Astrocyte (in vitro differentiated cells and primary cell): ENCODE data around the gene EML6. TPM values are rescaled to one million over a fixed set of nuclear protein-coding genes. Genes with fewer than 3 reads are reported as not detected.

Experiments used
- DNase-seq: peaks from one replicate; pipeline ENCODE4 v3.0.0-alpha.2; 2010; ENCODE audit warnings: low read depth
- FAIRE-seq: peaks from 2 replicates; lab custom pipeline; 2011; peaks lifted over from hg19 to GRCh38; lab: Jason Lieb, UNC
- H2AFZ ChIP-seq: 2 replicates; pipeline ENCODE4 v1.6.0; 2012; ENCODE audit warnings: low read depth, low read length, inconsistent platforms
- H3K27ac ChIP-seq: 2 replicates; pipeline ENCODE4 v1.5.1; 2011; ENCODE audit warnings: low read depth, low read length, inconsistent platforms
- H3K27me3 ChIP-seq: 2 replicates; pipeline ENCODE4 v1.6.0; 2011; ENCODE audit warnings: low read length, inconsistent platforms; ENCODE audit not compliant: insufficient read depth
- H3K36me3 ChIP-seq: 2 replicates; pipeline ENCODE4 v1.5.1; 2011; ENCODE audit warnings: low read length, inconsistent platforms; ENCODE audit not compliant: insufficient read depth
- H3K4me1 ChIP-seq: 2 replicates; pipeline ENCODE4 v1.5.1; 2011; ENCODE audit warnings: low read length, inconsistent platforms; ENCODE audit not compliant: insufficient read depth
- H3K4me2 ChIP-seq: 2 replicates; pipeline ENCODE4 v1.6.0; 2012; ENCODE audit warnings: low read length, inconsistent platforms
- H3K4me3 ChIP-seq: 2 replicates; pipeline ENCODE4 v1.5.1; 2011; ENCODE audit warnings: low read depth, mild to moderate bottlenecking, low read length, inconsistent platforms; ENCODE audit not compliant: insufficient read depth
- H3K79me2 ChIP-seq: 2 replicates; pipeline ENCODE4 v1.6.0; 2012; ENCODE audit warnings: mild to moderate bottlenecking, low read length, inconsistent platforms; ENCODE audit not compliant: insufficient read depth
- H3K9ac ChIP-seq: 2 replicates; pipeline ENCODE4 v1.6.0; 2012; ENCODE audit warnings: mild to moderate bottlenecking, low read length, inconsistent platforms
- H3K9me3 ChIP-seq: 2 replicates; pipeline ENCODE4 v1.5.1; 2012; ENCODE audit warnings: low read depth, mild to moderate bottlenecking, low read length, inconsistent platforms; ENCODE audit not compliant: insufficient read depth
- H4K20me1 ChIP-seq: 2 replicates; pipeline ENCODE4 v1.6.0; 2012; ENCODE audit warnings: low read length, inconsistent platforms; ENCODE audit not compliant: insufficient read depth
- H3K27ac Mint-ChIP-seq: one replicate; pipeline ENCODE4 v1.8.0; 2021; ENCODE audit warnings: mild to moderate bottlenecking, mixed read lengths; ENCODE audit not compliant: unreplicated experiment
- H3K27me3 Mint-ChIP-seq: one replicate; pipeline ENCODE4 v1.8.0; 2021; ENCODE audit warnings: low read depth, mixed read lengths; ENCODE audit not compliant: unreplicated experiment
- H3K36me3 Mint-ChIP-seq: one replicate; pipeline ENCODE4 v1.8.0; 2021; ENCODE audit warnings: low read depth, mixed read lengths; ENCODE audit not compliant: unreplicated experiment
- H3K4me1 Mint-ChIP-seq: one replicate; pipeline ENCODE4 v1.8.0; 2021; ENCODE audit warnings: low read depth, mixed read lengths; ENCODE audit not compliant: unreplicated experiment
- H3K4me3 Mint-ChIP-seq: one replicate; pipeline ENCODE4 v1.8.0; 2021; ENCODE audit warnings: mild to moderate bottlenecking, moderate library complexity, mixed read lengths; ENCODE audit not compliant: unreplicated experiment
- H3K9me3 Mint-ChIP-seq: one replicate; pipeline ENCODE4 v1.8.0; 2021; ENCODE audit warnings: mild to moderate bottlenecking, mixed read lengths; ENCODE audit not compliant: unreplicated experiment
- CTCF ChIP-seq: IDR thresholded peaks from 2 replicates; pipeline ENCODE4 v1.5.1; 2011; ENCODE audit warnings: low read depth, mild to moderate bottlenecking, inconsistent platforms, low read length, moderate library complexity; ENCODE audit not compliant: insufficient read depth
- EZH2 ChIP-seq: IDR thresholded peaks from 2 replicates; pipeline ENCODE4 v1.6.1; 2012; ENCODE audit warnings: mild to moderate bottlenecking, low read length, inconsistent platforms; ENCODE audit not compliant: insufficient read depth
- total RNA-seq: library from RNA; stranded (reverse); gene quantifications from 2 replicates; pipeline ENCODE4 v1.2.1, GENCODE V29; 2021

EML6 gene
- total RNA-seq, 1 donor from 2014 or later = 0.23 TPM

DNA sequence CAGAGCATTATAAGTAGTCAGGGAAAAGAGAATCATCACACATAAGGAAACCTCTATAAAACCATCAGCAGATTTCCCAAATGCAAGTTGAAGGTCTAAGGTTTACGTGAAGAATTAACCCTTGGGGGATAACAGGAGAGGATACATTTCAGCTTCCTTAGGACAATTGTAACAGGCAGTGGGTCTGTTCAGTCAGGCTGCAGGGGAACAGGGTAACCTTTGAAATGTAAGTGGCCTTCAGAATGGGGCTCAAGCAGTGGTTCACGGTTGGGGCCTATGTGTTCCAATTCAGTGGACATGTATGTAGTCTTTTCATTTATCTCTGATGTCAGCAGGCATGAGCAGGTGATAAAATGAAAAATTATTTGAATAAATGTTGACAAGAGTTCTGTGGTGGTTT is 139.3 kb downstream of the EML6 start:
- Mint-ChIP-seq H3K27ac (no peak overlapping the region), H3K36me3 (no peaks in the 10 kb centered on the region), H3K27me3 (no peaks in the 10 kb centered on the region), H3K4me3 (no peak overlapping the region), H3K4me1 (peaks cover 4% of the 10 kb centered on the region), H3K9me3 (no peaks in the 10 kb centered on the region)
- Histone ChIP-seq H3K4me2 (no peak overlapping the region), H3K9me3 (no peaks in the 10 kb centered on the region), H3K4me1 (peaks cover 20% of the 10 kb centered on the region), H4K20me1 (no peaks in the 10 kb centered on the region), H3K27me3 (no peaks in the 10 kb centered on the region), H2AFZ (no peak overlapping the region), H3K36me3 (no peaks in the 10 kb centered on the region), H3K9ac (no peak overlapping the region), H3K27ac (no peak overlapping the region), H3K4me3 (no peak overlapping the region), H3K79me2 (no peaks in the 10 kb centered on the region)
- DNase-seq (no peak), FAIRE-seq (no peak)
- no peak for TF ChIP-seq EZH2
- TF ChIP-seq CTCF = no peak

DNA sequence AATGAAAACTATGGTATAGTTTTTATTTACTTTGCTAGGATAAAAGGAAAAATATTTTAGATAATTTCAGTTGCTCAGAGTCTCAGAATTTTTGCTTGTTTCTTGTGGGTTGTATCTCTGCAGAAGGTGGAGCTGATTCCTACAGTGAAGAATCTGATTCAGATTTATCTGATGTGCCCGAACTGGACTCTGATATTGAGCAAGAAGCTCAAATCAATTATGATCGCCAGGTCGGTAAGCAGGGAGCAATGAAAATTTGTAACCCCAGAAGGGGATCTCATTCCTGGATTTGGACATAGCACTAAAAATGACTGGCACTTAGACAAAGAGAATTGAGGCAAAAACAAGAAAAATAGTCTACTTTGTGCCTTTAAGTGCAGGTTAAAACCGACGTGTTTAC is 140.2 kb downstream of the EML6 start:
- Mint-ChIP-seq H3K36me3 (no peaks in the 10 kb centered on the region), H3K9me3 (no peaks in the 10 kb centered on the region), H3K27me3 (no peaks in the 10 kb centered on the region), H3K4me1 (peaks cover 4% of the 10 kb centered on the region), H3K4me3 (no peak overlapping the region), H3K27ac (no peak overlapping the region)
- DNase-seq (no peak), FAIRE-seq (no peak)
- Histone ChIP-seq H3K27ac (no peak overlapping the region), H3K36me3 (no peaks in the 10 kb centered on the region), H3K9ac (no peak overlapping the region), H4K20me1 (no peaks in the 10 kb centered on the region), H2AFZ (no peak overlapping the region), H3K27me3 (no peaks in the 10 kb centered on the region), H3K79me2 (no peaks in the 10 kb centered on the region), H3K4me3 (no peak overlapping the region), H3K4me2 (no peak overlapping the region), H3K4me1 (peaks cover 15% of the 10 kb centered on the region), H3K9me3 (no peaks in the 10 kb centered on the region)
- TF ChIP-seq CTCF (no peak), EZH2 (no peak)

DNA sequence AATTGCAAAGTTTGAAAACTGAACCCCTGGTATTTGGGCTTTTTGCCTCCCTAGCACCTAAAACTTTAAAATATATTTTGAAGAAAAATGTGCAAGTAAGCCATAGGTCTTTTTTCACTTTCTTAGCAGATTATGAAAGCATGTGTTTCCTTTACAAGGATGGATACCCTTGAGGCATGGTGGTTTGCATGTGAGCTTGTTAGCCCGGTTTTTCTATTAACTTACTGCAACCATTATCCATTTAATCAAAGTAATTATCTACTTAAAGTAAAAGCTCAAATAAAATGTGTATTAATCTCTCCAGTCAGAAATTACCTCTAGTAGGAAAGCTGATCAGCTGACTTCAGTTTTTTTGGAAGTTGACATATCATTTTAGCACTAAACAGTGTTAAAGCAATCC is 140.6 kb downstream of the EML6 start:
- H3K27me3 Mint-ChIP-seq = no peaks in the 10 kb centered on the region
- no peak overlapping the region for H3K27ac ChIP-seq
- H3K79me2 ChIP-seq = no peaks in the 10 kb centered on the region
- H3K9ac ChIP-seq = no peak overlapping the region
- peaks cover 15% of the 10 kb centered on the region for H3K4me1 ChIP-seq
- H3K27ac Mint-ChIP-seq = no peak overlapping the region
- H3K9me3 Mint-ChIP-seq = no peaks in the 10 kb centered on the region
- TF ChIP-seq CTCF = no peak
- TF ChIP-seq EZH2 = no peak
- H3K9me3 ChIP-seq = no peaks in the 10 kb centered on the region
- DNase-seq (no peak), FAIRE-seq (no peak)
- H3K4me2 ChIP-seq = no peak overlapping the region
- no peaks in the 10 kb centered on the region for H3K36me3 ChIP-seq
- no peaks in the 10 kb centered on the region for H3K27me3 ChIP-seq
- H2AFZ ChIP-seq = no peak overlapping the region
- no peaks in the 10 kb centered on the region for H3K36me3 Mint-ChIP-seq
- H3K4me1 Mint-ChIP-seq = peaks cover 4% of the 10 kb centered on the region
- H3K4me3 Mint-ChIP-seq = no peak overlapping the region
- H4K20me1 ChIP-seq = no peaks in the 10 kb centered on the region
- H3K4me3 ChIP-seq = no peak overlapping the region
